ENCODE measurements around the gene DUSP2.

Gene DUSP2, protein sequence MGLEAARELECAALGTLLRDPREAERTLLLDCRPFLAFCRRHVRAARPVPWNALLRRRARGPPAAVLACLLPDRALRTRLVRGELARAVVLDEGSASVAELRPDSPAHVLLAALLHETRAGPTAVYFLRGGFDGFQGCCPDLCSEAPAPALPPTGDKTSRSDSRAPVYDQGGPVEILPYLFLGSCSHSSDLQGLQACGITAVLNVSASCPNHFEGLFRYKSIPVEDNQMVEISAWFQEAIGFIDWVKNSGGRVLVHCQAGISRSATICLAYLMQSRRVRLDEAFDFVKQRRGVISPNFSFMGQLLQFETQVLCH

DNA sequence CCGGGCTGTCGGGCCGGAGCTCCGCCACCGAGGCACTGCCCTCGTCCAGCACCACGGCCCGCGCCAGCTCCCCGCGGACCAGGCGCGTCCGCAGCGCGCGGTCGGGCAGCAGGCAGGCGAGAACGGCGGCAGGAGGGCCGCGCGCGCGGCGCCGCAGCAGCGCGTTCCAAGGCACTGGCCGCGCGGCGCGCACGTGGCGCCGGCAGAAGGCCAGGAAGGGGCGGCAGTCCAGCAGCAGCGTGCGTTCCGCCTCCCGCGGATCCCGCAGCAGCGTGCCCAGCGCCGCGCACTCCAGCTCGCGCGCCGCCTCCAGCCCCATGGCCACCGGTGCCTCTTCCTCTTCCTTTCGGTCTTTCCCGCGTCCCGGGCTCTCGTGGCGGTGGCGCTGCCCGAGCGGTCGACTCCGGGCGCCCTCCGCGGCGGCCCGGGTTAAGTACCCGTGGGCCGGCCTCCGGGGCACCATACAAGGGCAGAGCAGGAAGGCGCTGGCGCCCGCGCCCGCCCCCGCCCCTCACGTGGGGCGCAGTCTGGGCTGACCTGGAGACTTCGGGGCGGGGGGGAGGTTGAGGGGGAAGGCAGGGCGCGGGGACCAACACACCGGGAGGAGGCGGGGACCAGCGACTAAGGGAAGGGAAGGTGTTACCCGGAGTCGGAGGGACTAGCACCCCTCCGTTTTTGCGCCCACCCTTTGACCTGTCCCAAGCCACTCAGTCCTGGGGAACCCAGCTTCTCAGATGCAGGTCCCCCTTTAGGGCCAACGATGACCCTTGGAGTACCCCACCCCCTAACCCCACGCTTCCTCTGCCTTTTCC is at the start of gene DUSP2:
TSS of gene DUSP2 (minus strand) at position 405 of the 812 bp plus-strand sequence. CDS start at position 319, 86 bp downstream.
- peak; percentile 91 for DNase-seq (ENCODE audit: low read depth)

DNA sequence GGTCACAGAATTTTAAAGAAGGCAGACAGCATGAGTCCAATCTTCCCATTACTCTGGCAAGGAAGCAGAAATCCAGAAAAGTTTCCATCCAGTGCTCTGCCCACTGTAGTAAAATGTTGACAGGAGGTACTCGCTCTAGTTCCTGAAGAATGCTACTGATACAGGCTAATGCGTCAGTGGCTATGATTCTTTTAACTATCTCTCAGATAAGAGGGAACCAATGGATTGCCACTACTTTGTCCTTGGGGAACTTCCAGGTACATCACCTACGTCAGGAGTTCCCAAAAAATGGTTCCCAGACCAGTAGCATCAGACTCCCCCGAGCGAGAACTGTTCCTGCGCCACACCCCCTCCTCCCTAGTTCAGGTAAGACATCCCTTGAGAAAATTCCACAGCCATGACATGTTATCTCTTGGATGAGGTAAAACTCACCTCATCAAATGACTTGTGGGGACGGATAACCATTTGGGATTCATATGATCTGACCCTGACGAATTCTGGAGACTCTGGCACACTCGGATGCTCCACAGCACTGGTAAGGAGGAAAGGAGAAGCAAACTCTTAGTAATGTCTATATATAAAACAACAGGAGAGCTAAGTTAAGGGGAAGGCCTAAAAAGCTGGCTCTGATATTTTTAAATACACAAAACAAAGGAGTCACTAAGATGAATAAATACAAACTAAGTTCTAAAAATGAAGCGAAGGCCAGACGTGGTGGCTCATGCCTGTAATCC is 46.9 kb upstream of the DUSP2 start:
- DNase-seq (ENCODE audit: low read depth): no peak

DNA sequence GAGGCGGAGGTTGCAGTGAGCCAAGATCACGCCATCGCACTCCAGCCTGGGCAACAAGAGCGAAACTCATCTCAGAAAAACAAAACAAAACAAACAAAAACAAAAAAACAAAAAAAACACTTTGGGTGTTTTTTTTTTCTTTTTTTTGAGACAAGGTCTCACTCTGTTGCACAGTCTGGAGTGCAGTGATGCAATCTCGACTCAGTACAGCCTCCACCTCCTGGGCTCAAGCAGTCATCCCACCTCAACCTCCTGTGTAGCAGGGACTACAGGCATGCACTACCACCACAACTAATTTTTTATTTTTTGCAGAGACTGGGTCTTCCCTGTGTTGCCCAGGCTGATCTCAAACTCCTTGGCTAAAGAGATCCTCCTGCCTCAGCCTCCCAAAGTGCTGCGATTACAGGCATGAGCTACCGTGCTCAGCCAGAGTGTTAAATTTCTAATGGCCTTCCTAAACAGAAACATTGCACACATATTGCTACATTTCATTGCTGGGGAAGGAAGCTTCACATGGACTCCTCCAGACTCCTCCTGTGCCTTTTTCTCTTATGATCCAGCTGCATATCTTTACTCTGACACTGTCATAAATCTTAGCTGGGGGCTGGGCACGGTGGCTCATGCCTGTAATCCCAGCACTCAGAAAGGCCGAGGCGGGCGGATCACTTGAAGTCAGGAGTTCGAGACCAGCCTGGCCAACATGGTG is 43.7 kb upstream of the DUSP2 start:
- no peak for DNase-seq (ENCODE audit: low read depth)

DNA sequence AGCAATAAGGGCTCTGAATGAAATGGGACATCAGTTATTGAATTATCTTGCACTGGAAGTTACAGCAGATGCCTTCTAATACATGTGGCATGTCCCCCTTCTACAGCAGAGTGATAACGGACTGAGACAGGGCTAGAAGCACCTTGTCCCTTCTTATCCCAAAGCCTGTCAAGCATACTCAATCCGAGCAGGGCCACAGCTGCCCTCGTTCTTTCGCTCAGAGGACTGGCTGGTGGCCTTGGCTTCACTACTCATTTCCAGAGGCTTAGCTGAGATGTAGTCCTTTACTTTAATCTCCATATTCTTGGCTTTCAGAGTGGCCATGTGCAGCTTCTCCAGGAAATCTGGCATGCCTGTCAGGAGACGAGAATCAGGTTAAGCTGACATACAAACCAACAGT is 41.3 kb upstream of the DUSP2 start:
- no peak for DNase-seq (ENCODE audit: low read depth)

DNA sequence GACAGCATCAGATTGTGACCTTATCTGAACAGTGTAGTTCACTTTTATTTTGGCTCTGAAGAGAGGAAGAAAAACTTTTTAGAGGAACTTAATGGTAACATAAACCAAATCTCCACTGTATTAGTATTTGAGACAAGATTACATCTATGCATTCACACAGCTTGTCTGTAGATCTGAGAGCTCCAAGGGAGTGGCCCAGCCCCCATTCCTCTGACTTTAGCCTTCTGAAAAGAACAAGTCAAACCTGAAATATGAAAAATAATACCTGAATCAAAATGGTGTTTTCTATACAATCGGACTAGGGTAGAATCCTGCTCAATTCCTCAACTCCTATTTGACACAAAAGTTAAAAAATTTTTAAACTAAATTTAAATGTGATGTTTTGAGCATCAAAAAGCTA is 40.3 kb upstream of the DUSP2 start:
- DNase-seq (ENCODE audit: low read depth): no peak

DNA sequence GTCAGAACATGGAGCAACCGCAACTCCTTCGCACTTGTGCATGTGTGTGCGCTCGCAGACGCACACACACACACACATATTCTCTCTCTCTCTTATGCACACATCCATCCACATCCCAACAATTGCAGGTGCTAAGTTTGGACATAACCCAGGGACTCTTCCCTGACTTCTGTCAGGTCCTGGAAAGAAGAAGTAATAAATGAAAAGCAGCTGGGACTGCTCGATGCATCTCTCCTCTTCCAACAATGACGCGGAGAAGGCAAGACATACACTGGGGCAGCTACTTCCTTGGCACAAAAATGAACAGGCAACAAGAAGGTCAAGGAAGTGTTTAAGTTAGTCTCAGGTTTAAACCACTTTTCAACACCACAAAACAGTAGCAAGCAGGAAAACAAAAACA is 39.7 kb upstream of the DUSP2 start:
- no peak for DNase-seq (ENCODE audit: low read depth)

DNA sequence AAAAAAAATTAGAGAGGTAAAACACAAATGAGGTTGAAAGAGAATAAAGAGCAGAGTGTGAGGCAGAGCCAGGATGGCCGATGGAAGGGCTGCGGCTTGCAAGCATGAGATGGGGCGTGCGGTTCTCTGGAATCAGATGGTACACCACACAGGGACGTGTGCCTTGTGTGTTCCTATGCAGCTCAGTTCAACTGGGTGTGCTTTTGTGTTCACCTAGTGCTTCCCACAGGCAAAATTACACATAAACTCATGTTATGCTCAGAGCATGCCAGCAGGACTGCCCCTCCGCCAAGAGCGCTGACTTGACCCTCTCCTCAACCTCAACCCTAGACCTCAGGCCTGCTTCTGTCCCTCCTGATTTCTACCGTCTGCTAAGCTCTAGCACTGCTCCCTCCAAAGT is 38.9 kb upstream of the DUSP2 start:
- DNase-seq (ENCODE audit: low read depth): no peak

DNA sequence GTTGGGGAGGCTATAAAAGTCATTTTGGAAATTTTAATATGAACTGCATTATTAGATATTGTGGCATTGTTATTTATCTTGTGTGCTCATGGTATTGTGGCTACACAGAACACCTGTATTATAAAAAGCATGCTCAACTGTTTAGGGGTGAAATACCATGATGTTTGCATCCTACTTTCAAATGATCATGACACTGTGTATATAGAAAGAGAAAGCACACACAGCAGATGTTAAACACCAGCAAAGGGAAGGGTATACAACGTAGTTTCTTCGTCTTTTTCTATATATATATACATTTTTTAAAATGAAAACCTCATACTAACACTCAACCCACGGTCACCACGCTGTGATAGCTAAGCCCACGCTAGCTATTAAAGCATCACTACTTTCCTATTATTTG is 36.3 kb upstream of the DUSP2 start:
- no peak for DNase-seq (ENCODE audit: low read depth)

DNA sequence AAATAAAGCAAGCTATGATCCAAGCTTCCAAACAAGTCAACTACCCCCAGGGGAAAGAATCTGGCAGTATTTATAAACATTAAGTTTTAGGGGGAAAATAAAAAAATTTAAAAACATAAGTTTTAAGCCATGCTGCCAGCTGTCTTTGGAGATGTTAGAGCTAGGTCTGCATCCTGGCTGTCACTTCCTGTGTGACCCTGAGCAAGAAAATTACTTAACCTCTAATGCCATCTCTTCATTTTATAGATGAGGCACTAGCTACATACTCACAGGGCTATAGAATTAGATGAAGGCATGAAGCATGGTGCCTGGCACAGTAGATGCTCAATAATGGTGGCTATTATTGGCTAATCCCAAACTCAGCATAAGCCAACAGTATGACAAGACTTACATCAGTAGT is 35.3 kb upstream of the DUSP2 start:
- DNase-seq (ENCODE audit: low read depth): no peak

DNA sequence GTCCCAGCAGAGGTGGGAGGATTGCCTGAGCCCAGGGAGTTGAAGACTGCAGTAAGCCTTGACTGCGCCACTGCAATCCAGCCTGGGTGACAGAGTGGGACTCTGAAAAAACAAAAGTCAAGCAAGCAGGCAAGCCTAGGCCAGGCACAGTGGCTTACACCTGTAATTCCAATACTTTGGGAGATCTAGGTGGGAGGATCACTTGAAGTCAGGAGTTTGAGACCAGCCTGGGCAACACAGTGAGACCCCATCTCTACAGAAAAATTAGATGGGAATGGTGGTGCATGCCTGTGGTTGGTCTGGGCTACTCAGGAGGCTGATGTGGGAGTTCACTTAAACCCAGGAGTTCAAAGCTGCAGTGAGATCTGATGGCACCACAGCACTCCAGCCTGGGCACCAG is 34.8 kb upstream of the DUSP2 start:
- no peak for DNase-seq (ENCODE audit: low read depth)

DNA sequence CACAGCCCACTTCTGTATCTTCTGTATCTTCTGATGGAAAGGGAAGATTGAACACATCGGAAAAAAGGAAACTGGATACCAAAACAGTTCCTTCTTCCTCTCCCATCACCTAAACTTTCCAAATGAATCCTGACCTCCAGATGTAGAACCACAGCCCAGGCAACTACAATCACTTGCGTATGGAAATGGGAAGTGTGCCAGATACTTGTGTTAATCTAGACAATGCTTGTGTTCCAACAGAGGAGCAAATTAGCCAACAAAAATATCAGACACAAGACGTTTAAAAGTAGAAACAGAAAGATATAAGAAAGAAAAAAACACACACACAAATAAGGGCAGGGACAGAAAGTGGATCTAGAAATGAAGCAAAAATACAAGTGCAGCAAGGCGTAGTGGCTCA is 31.4 kb upstream of the DUSP2 start:
- no peak for DNase-seq (ENCODE audit: low read depth)

DNA sequence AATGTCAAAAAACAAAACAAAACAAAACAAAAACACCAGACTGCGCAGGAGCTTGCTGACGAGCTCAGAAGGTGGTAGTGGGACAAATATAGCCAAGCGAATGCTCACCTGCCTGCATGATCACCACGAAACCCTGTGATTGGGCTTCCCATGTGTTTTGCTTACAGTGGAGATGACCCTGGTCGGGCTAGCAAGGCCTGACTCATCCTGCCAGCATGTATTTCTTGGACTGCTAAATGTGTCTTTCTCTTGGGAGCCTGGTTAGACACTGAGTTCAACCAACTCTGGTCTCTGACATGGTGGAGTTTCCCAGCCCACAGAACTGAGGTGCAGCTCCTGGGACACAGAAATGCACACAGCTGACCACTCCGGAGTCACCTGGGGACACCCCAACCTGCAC is 30.7 kb upstream of the DUSP2 start:
- DNase-seq (ENCODE audit: low read depth): no peak

DNA sequence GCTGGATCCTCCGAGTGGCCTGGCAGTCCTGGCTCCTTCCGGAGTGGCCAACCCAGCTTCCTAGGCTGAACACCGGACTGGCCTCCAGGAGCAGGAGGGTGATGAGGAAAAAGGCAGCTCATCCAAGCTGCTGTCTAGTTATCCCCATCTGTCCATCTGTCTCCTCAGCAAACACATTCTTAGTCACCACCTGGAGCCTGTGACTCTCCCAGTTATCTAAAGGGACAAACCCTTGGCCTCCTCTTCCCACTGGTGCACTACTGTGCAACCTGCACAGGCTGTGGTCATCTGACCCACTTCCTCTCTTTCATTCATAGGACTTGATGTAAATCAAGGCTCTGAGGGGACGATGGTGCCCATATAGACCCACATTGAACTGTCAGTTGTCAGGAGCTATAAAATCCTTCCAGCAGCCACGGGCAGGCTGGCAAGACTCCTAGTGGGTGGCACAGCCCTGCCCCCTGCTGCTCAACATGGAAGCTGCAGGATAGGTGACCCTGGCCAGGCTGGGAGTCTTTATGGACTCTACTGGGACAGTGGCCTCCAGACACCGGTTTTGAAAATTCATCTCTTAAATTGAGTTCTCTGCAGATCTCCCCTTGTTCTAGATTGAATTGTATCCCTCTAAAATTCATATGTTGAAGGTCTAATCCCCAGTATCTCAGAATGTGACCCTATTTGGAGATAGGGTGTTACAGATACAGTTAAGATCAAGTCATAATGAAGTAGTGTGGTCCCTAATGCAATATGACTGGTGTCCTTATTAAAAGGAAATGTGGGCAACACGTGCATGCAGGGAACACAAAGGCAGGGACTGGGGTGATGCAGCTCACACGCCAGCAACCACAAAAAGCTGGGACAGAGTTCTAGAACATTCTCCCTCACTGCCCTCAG is 29.3 kb upstream of the DUSP2 start:
- DNase-seq (ENCODE audit: low read depth): peak; percentile 77

DNA sequence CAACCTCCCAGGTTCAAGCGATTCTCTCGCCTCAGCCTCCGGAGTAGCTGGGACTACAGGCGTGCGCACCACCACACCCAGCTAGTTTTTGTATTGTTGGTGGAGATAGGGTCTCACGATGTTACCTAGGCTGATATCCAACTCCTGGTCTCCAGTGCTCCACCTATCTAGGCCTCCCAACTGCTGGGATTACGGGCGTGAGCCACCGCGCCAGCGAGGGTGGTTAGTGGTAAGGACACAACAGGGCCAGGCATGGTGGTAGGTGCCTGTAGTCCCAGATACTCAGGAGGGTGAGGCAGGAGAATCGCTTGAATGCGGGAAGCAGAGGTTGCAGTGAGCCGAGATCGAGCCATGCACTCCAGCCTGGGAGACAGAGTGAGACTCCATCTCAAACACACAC is 26.6 kb upstream of the DUSP2 start:
- no peak for DNase-seq (ENCODE audit: low read depth)

DNA sequence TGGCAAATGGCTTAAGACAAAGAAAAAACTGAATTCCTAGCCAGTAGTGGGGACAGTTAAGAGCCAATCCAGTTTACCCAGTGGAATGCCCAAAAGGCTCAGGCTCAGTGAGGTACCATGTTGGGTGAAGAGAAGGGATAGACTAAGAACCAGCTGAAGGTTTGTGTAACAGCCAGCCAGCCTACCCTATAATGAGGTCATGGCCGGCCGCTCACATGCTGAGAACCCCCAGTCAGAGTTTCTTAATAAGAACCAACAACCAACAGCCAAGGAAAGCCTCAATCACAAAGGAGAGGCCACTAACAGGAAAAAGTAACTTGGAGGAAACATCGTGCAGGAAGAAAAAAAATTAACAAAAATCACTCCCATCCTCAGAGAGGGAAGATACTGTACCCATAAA is 25.4 kb upstream of the DUSP2 start:
- DNase-seq (ENCODE audit: low read depth): no peak

DNA sequence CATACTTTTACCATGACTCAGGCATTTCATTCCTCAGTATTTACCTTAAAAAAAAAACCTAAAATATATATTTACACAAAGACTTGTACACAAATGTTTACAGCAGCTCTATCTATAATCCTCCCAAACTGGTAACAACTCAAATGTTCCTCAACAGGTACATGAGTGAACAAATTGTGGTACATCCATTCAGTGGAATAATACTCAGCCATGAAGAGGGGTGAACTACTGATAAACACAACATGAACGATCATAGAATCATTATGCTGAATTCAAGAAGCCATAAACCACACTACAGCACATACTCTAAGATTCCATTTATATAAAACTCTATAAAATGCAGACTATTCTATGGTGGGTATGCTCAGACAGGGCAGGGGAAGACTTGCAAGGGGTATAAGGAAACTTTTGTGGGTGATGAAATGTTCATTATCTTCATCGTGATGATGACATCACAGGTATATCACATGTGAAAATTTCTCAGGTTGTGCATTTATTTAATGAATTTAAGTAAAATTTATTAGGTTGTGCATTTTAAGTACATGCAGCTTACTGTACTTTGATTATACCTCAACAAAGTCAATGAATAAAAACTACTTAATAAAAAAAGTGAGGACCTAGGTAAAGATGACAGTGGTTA is 24.7 kb upstream of the DUSP2 start:
- DNase-seq (ENCODE audit: low read depth): no peak

DNA sequence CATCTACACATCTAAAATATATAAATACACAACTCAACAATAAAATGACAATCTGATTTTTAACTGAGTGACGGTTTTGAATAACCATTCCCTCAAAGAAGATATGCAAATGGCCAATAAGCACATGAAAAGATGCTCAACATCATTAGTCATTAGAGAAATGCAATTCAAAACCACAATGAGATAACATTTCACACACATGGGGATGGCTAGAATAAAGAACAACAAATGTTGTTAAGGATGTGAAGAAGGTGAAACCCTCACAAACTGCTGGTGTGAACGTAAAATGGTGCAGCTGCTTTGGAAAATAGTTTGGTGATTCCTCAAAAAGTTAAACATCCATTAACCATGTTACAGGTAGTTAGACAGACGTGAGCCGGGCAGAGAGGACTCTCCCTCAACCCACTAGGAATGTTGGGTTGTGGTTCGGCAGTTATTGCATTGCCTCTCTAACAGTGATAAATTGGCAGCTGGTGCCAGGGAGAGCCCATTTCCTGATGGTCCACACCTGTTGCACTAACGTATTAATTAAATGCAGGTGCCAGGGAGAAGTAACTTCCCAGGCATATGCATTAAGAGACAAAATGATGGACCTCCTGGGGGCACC is 22.3 kb upstream of the DUSP2 start:
- no peak for DNase-seq (ENCODE audit: low read depth)

DNA sequence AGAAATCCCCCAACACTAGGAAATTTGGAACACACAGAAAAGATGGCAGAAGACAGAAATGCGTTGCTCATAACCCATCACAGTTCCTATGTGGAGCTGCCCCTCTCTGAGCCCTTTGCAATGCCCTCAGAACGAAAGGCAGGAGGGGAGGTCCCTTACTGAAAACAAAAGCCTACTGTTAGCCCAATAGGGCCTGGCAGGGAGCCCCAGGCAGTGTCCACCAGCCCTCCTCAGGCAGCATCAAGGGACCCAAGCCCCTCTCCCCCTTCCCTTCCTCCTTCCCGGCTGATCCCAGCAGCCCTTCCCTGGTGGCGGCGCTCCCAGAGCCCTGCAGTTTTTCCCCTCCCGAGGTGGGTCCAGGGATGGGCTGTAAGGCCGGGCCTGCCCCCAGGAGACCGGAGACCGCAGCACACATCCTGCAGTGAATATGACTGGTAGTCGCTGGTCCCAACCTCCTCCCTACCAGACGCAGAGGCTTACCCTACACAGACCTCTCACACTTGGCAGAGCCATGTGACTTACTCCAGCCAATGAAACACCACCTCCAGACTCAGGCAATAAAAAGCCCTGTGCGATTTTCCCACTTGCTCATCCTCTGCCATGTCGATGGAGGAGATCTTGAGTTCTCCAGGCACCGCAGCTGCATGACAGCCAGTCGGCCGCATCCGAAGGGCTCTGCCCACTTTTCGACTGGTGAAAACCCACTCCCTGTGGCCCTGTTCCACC is 19.4 kb upstream of the DUSP2 start:
- peak; percentile 57 for DNase-seq (ENCODE audit: low read depth)

DNA sequence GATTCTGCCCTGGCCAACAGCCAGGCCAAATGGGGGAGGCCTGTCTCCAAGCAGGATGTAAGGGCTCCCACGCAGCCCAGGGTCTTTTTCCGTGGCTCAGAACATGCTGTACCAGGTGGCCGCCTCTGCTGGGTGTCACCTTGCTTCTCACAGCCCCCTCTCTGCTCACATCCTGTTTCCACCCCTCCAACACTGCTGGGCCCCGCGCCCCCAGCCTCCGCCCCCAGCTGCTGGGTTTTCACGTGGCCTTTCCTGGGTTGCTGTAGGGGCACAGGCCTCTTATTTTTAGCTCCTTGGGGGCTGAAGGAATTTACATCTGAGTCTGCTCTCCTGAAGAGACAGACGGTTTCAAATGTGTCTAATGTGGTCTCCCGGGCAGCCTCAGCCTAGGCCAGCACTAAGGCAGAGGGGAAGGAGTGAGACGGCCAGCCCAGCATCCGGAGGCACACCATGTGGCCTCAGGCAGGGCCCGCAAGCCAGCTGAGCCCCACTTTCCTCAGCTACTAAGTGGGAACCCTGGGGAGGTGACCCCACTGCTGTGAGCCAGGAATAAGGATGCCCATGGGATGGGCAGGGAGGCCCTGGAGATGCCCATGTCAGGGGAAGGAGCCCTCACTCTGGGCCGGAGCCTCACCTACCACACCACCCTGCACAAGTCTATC is 18.7 kb upstream of the DUSP2 start:
- peak; percentile 80 for DNase-seq (ENCODE audit: low read depth)

Measured in activated T-cell treated with anti-CD3 and anti-CD28 coated beads for 24 hours (primary cell).